DMS79 (cell line): ENCODE measurements around the gene FBP1.

Source experiments
- DNase-seq: peaks from one replicate; lab custom pipeline; 2025; lab: John Stamatoyannopoulos, UW

Gene FBP1

DNA sequence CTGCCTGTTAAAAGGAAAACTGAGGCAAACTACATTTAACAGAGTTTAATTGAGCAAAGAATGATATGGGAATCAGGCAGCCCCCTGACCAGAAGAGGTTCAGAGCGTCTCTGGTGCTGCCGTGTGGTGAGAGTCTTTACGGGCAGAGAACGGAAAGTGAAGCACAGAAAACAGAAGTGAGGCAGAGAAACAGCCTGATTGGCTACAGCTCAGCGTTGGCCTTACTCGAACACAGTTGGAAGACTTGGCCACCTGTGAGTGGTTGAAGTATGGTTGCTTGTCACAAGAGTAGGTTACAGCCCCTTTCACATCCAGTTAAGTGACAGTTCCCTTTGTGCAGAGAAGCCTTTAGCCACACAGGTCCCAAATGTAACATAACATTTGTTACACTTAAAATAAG, 16.9 kb upstream of the FBP1 start:
- no peak for DNase-seq

DNA sequence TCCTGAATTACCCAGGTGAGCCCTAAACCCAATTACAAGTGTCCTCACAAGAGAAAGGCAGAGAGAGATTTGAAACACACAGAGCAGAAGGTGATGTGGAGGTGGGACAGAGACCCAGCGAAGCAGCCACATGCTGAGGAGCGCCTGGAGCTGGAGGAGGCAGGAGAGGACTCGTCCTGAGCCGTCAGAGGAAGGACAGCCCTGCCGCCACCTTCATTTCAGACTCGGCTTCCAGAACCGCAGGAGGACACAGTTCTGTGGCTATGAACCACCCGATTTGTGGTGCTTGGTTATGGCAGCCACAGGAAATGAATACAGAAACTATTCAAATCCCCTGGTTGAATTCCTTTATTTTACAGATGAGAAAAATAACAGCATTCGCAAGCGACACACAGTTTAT, 16.4 kb upstream of the FBP1 start:
- DNase-seq, result no peak

DNA sequence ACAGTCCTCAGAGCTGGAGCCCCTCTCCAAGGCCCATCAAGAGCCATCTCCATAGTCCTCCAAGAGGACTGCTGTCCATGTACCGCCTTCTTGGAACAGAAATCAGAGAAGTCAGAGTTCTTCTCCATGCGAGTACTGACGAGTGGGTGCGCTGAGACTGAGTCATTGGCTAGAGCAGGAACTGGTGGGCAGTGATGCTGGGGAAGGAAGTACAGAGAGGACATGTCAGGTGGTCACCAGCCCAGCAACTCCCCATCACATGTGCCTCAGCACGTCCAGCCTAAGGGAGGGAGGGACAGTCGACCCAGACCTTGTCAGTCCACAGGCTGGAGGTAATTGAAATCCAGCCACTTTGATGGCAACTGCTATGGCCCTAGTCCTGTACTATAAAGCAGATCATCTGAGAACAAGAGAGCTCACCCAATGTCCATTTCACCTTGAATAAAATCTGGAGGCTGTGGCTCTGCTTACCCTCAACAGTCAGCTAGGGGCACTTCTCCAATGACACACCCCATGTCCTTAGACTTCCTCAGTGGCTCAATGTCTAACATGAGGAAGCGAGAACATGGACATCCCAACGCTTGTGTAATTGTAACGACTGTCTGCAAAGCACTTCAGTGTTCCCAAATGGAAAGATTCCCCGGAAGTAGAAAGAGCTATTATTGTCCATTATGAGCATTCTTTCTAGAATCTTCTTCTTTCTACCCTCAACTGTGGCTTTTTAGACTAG, 15.0 kb upstream of the FBP1 start:
- no peak for DNase-seq

DNA sequence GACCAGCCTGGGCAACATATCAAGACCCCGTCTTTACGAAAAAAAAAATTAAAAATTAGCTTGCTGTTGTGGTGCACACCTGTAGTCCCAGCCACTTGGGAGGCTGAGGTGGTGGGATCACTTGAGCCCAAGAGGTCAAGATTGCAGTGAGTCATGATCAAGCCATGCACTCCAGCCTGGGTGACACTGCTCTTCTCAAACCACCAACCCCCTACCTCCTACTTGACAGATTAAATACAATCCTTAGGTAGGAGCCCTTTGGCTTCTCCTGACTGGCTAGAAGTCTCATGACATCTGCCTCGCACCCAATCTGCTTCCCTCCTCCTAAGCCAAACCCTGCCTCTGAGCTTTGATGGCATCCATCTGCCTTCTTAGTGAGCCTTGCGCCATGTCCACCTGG, 11.6 kb upstream of the FBP1 start:
- DNase-seq, result no peak

DNA sequence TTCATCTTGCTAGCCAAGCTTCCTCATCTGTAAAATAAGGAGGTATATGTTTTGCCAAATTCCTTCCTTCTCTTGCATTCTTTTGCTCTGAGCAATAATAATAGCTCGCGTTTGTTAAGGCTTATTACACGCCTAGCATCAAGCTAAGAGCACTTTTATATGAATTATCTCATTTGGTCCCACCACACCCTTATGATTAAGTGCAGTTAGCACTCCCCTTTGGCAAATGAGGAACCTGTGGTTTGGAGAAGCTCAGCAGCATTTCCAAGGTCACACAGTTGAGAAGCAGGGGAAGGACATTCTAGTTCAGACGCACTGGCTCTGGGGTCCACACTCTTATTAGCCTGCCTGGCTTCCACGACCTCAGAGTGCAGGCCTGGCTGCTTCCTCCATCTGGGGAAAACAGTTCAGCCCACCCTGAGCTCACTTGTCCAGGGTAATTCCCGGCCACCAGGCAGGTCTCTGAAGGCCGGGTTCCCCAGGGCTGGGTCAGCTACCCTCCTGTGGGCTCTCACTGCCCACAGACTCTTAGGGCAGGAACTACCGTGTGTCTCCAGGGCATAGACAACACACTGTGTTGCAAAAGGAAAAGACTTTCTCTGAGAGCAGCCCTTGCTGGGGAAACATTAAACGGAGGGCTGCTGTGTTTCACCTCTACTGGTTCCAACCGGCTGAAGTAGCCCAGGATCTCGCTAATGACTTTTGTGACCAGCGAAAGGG, 9.9 kb upstream of the FBP1 start:
- DNase-seq, result no peak

DNA sequence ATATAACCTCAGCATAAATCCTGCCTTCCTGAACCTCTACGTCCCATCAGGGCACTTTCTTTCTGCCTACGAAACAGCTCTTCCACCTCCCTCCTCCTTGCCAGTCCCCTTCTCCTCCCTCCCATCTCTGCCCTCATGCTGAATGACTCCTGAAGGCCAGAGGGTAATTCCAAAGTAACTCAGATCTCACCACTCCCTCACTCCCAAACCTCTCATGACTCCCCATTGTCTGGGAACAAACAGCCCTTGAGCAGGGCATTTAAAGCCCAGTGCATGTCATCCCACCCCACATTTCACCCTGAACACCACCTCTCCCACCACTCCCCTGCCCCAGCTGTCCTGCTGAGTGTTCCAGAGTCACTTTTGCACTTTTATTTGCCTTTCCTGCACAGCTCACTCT, 8.9 kb upstream of the FBP1 start:
- no peak for DNase-seq

DNA sequence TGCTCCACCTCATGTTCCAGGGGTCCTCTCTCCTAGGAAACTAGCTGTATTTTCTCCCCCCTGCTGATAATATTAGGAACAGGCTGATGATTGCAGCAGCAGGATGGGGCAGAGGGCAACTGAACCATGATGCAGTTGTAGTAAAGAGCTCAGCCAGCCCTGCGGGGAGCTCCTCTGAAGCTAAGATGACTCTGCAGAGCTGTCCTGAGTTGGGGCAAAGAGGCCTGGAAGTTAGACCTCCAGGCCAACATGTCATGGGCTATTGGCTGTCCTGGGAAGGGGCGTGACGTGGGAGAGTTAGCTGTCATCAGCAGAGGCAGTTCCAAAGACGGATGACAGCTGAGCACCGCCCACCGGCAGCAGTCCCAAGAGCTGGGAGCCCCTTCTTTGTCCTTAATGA, 6.6 kb upstream of the FBP1 start:
- no peak for DNase-seq

DNA sequence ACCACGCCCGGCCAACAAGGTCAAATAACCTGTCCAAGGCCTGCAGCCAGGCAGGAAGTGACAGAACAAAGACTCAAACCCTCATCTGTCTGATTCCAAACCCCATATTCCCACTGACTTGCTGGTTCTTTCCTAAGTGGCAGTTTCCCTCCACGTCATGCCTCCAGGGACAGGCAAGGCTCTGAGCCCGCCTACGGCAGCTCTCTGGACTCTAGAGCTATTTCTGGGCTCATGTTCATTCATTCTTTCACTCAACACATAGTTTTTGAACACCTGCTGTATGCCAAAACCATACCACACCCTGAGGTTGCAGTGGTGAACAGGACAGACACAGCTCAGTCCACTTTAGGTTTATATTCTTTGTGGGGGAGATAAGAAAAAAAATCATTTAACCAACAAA, 5.2 kb upstream of the FBP1 start:
- DNase-seq, result no peak

DNA sequence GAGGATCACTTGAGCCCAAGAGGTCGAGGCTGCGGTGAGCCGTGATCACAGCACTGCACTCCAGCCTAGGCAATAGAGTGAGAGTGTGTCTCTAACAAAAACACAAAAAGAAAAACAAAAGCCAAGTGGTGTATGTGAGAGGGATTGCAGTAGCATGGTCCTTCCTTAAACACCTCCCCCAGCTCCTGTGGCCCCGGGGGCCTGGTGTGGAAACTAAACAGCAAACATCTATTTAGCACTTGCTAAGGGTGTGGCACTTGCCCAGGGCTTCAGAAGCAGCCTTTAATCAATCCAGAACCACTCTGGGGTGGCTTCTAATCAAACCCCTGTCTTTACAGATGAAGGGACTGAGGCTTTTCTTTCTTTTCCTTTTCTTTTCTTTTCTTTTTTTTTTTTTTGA, 4.4 kb upstream of the FBP1 start:
- no peak for DNase-seq

DNA sequence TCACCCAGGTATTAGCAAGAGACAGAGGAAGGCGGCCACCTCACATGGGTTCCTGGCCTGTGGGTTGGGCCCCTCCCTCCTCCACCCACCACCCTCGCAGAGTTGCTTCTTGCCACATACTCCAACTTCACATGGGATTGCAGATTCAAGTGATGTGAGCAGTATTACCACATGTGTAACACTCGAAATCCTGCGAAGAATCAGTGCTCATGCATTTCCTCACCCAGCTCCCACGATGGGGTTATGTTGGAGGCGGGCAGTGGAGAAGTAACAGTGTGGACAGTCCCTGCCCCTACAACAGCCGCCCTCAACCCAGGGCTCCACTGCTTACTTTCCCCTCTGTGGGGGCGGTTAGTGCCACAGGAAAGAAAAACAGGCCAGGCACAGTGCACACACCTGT, 3.9 kb upstream of the FBP1 start:
- no peak for DNase-seq

DNA sequence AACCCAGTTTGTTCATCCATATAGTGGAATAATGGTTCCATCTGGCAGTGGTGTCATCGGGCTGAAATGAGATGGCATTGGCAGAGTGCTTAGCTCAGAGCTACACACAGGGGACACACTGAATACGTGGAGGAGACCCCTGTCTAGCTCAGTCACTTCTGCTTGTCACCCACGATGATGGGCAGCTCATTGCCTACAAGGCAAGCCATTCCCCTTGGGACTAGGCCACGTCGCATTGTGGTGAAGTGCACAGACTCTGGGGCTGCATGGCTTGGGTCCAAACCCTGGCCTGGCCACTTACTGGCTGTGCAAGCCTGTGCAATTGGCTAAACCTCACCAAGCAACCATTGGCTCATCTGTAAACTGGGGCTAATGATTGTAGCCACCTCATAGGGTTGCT, 3.2 kb upstream of the FBP1 start:
- DNase-seq, result no peak

DNA sequence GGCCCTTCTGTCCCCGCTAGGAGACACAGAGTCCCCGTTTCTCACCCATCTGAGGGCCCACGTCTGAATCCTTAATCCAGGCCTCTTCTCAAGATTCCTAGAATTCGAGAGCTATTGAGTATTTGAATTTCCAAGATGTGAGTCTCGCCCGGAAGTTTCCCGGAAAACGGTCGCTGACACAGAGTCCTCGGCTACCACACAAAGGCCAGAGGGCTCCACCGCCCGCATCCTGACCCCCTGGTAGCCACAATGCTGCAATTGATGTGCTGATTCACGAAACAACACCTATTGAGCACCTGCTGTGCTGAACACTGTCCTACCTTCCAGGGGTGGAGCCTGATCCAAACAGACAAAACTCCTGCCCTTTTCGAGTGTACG, 670 bp upstream of the FBP1 start:
- DNase-seq, result no peak

DNA sequence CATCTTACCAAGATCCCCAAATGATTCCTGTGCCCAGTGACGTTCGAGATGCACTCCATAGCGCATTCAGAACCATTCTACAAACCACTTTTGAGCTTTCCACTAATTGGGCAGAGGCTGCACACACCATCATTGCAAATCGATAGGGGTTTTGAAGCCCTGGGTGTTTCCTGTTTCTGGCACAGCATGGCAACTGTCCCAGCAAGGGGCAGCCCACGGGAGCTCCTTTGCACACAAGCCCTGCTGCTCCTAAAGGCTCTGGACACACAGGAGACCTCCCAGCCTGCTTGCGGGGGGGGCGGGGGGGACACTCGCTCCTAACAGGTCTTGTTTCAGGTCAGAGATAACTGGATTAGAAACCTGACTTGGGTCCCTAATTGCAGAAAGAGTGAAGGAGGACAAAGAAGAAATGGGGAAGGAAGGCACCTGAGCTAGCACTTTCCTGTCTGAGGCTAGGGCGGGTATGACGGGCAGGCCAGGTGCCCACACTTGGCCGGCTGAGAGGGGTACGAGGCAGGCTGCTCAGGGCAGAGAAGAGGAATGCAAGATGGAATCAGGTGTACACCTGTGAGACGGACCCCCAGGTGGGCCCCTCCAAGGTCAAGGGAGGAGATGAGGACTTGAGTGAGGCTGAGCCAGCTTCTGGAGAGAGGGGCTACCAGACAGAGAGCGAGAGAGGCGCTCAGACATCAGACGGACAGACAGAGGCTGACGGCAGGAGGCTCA, 820 bp downstream of the FBP1 start:
- DNase-seq, result no peak

DNA sequence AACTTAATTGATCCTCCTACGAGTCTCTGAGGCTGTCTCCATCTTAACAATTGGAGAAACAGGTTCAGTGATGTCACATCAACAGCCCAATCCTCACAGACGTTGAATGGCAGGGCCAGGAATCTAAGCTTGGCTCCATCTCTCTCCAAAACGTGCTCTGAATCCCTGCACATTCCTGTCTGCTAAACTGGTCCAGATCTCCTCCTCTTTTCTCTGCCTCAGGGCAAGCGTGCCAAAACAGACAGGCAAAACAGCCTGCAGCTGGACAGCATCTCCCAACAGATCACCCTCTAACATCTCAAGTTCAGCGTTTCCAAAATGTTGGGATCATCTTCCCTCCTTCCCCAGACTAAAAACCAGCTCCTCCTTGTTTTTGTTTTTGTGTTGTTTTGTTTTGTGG, 6.6 kb downstream of the FBP1 start:
- no peak for DNase-seq

DNA sequence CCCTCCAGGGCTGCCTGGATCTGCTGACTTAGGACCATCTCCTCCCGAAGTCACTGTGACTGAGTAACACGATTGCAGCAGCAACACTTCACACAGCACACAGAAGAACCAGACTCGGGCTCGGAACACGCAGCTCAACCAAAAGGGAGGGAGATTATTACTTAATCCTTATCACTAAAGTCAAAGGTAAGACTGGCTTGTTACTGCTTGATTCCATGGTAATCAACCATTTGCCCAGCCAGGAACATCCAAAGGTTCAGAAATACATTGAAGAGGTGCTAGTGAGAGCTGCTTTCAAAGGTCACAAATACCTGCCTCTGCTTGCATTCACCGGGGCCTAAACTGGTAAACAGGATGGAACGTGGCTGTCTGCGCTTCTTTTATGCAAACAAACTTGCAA, 7.7 kb downstream of the FBP1 start:
- no peak for DNase-seq

DNA sequence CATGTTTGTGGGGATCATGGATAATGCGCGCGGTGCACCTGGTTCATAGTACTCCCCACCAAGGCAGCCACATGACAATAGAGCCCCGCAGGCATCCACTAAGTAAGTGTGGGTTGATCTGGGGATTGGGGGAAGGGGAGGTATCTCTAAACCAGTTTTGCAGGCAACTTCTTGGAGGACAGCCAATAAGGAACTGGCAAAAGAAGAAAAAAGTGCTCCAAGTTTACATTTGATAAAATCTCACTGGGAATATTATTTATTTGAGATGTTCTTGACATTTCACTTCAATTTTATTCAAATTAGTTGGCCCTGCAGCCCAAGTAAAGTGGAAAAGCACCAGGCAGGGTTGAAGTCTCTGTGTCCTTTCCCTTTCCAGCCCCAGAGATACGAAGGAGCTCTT, 8.5 kb downstream of the FBP1 start:
- peak; percentile 31 for DNase-seq

DNA sequence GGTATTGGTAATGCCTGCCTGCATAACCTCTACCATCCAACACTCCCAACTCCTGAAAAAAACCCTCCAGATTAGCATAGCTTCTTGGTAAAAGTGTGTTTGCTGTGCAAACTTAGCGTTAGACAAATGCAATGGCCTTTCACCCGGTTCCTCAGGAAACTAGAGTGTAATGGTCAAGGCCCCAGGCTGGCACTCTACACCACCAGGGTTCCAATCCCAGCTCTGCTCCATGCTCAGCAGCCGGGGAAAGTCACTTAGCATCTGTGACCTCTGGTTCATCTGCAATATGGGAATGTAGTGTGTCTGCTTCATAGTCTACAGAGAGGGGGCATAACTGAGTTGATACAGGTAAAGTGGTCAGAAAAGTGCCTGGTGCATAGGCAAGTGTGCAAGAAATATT, 9.0 kb downstream of the FBP1 start:
- DNase-seq, result no peak

DNA sequence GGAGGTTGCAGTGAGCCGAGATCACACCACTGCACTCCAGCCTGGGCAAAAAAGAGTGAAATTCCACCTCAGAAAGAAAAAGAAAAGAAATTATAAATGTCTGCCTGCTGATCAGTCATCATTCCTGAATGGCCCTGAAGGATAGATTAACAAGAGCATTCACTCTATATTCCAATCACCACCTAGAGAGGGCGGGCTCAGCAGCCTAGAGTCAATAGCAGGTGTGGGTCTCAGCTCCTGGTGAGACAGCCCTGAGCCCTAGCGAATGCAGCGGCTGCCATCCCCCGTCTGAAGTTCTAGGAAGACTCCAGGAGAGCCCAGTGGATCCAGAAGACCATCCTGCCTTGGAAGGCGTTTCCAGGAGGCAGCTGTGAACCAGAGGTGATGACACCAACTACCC, 12.0 kb downstream of the FBP1 start:
- no peak for DNase-seq

DNA sequence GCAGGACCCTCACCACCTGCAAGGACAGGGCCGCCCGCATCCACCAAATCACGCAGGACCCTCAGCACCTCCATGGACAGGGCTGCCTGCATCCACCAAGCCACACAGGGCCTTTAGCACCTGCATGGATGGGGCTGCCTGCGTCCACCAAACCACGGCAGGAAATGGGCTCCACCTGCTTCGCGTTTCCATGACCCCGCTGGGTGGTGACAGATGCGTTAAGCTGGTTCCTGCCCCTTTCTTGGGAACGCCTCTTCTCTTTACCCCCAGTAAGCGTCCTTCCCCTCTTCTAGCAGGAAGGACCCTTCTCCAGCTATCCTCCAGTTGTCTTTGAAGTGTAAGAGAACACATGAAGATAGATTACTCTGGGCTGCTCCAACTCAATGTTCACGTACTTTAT, 13.5 kb downstream of the FBP1 start:
- DNase-seq, result no peak

DNA sequence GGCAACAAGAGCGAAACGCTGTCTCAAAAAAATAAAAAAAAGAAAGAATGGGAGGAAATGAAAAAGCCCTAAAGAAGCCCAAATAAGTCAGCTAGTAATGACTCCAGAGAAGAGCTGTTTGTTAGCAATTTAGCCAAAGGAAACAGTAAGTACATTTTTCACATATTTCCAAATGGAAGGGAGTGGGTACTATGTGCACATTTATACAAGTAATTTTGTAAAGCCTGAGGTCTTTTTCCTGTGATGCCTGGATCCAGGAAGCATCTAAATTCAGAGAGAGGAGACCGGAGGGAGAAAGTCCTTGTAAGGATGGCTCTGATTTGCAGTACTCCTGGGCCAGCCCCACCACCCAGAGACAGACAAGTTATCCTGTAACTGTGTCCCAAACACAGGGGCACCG, 14.7 kb downstream of the FBP1 start:
- DNase-seq, result no peak

DNA sequence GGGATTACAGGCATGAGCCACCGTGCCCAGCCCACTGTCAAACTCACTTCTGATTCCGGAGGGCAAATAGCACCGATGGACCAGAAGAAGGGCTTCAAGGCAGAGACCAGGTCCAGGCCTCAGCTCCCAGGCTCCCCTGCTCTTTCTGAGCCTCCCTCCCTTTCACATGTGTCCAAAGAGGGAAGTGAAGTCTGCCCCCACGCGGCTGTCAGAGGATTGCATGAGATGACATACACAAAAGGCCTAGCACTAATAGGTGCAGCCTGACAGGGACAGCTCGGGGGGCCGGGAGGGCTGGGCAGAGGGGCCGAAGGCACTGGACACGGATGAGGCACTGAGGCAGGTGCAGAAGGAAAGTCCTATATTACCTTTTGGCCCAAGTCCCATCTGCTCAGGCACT, 16.1 kb downstream of the FBP1 start:
- no peak for DNase-seq

DNA sequence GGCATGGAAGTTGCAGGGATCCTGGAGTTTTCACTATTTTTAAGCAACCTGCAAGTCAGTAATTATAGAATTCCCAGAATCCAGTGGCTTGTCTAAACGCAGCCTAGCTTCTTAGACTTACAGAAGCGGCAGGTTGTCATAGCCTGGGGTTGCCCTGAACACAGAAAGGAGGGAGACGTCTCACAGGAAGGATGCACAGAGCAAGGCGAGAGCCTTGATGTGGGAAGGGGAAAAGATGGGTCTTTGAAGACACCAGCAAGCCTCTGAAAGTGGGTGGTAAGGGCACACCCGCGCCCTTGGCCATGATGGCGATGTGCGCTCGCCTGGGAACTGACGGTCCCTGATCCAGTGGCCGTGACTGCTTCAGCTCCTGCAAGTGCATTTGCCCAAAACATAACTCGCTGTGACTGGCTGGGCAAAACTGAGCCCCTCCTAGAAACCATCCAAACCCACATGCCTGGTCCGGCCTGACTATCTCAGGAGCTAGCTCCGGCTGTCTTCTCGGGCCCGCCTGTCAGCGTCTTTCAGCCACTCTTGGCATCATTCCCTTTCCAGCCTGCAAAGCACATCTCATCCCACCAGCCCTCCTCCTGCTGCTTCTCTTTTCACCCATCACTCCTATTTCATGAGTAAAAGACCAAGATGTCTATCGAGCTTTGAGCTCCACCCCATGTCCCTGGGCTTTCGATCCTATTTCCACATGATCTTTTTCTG, 17.1 kb downstream of the FBP1 start:
- no peak for DNase-seq

DNA sequence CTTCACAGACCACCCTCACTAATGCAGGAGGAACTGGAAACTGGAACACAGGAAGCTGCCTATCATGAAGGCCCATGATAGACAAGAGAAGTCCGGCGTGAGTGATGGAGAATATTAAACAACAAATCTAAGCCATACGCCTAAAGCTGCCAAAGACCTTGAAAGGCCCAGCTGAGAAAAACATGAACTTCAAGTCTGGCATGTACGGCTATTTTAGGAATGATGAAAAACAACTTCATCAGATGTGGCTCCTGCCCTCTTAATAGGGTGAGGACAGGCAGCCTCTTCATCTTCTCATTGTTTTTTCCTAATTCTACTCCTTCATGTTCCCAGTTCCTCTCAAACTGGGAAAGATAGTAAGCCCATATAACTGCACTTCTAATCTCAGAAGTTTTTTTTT, 20.3 kb downstream of the FBP1 start:
- no peak for DNase-seq
